ENCODE results near the gene OSBPL10.
A peak's percentile ranks its signal among the peaks of the same experiment; 100 is the strongest.

The OSBPL10 gene

GRCh38 chr3:31880482-31881078, 100.5 kb downstream of the OSBPL10 start:
- TF ChIP-seq, protein P1, sequence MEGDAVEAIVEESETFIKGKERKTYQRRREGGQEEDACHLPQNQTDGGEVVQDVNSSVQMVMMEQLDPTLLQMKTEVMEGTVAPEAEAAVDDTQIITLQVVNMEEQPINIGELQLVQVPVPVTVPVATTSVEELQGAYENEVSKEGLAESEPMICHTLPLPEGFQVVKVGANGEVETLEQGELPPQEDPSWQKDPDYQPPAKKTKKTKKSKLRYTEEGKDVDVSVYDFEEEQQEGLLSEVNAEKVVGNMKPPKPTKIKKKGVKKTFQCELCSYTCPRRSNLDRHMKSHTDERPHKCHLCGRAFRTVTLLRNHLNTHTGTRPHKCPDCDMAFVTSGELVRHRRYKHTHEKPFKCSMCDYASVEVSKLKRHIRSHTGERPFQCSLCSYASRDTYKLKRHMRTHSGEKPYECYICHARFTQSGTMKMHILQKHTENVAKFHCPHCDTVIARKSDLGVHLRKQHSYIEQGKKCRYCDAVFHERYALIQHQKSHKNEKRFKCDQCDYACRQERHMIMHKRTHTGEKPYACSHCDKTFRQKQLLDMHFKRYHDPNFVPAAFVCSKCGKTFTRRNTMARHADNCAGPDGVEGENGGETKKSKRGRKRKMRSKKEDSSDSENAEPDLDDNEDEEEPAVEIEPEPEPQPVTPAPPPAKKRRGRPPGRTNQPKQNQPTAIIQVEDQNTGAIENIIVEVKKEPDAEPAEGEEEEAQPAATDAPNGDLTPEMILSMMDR (IDR thresholded peaks at IDR 0.05; ENCODE audit: low read length) = no peak
- no peak for TF ChIP-seq EZH2 (IDR thresholded peaks at IDR 0.05; ENCODE audit: borderline replicate concordance, low read length)
- no peak overlapping the region; the same call in 1 of the 2 replicates for H3K9ac ChIP-seq (ENCODE audit: low read length)
- H3K27me3 ChIP-seq (ENCODE audit: insufficient read depth, low read length) = no peaks in the 10 kb centered on the region
- H3K4me1 ChIP-seq (ENCODE audit: insufficient read depth, low read length, severe bottlenecking) = peaks cover 100% of the 10 kb centered on the region
- H2AFZ ChIP-seq (ENCODE audit: low read length) = no peak overlapping the region
- H4K20me1 ChIP-seq (ENCODE audit: insufficient read depth, low read length) = no peaks in the 10 kb centered on the region
- H3K27ac ChIP-seq (ENCODE audit: low read depth, low read length, poor library complexity, severe bottlenecking) = peak overlapping the region; percentile 92
- H3K4me3 ChIP-seq (ENCODE audit: low read depth, low read length, poor library complexity, severe bottlenecking) = no peak overlapping the region
- no peaks in the 10 kb centered on the region for H3K9me3 ChIP-seq (ENCODE audit: low read length)
- H3K4me2 ChIP-seq (ENCODE audit: low read length) = no peak overlapping the region; the same call in 1 of the 2 replicates
- no peaks in the 10 kb centered on the region for H3K9me2 ChIP-seq (ENCODE audit: low read depth, low read length)
- peaks cover 7% of the 10 kb centered on the region; the same call in 1 of the 2 replicates for H3F3A ChIP-seq (ENCODE audit: insufficient read depth, low read length)
- H3K79me2 ChIP-seq (ENCODE audit: insufficient read depth, low read length) = peaks cover 22% of the 10 kb centered on the region
- H3K36me3 ChIP-seq (ENCODE audit: insufficient read depth, low read length) = peaks cover 26% of the 10 kb centered on the region; the same call in 1 of the 2 replicates

DNA sequence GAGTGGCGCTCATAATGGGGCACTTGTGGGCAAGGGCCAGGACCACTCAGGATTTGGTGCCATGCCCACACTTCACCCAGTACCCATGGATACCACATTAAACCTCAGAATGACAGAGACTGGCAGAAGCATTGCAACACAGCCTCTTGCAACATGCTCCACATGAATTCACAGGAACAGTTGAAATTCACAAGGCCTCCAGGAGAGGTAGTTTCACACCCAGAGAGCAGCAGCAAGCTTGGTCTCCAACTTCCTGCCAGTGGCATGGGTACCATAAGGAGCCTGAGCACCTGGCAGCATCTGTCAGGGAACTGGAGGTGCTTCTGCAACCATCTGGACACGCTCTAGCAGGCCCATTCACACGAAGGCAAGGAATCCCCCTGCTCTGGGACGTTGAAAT, 101.0 kb downstream of the OSBPL10 start:
- Histone ChIP-seq H4K20me1 (ENCODE audit: insufficient read depth, low read length) (no peaks in the 10 kb centered on the region), H3K9me3 (ENCODE audit: low read length) (no peaks in the 10 kb centered on the region), H3K9ac (ENCODE audit: low read length) (peak overlapping the region; percentile 8; the same call in 1 of the 2 replicates), H3K9me2 (ENCODE audit: low read depth, low read length) (no peaks in the 10 kb centered on the region), H3K4me1 (ENCODE audit: insufficient read depth, low read length, severe bottlenecking) (peaks cover 100% of the 10 kb centered on the region), H3K36me3 (ENCODE audit: insufficient read depth, low read length) (peaks cover 32% of the 10 kb centered on the region; the same call in 1 of the 2 replicates), H3K79me2 (ENCODE audit: insufficient read depth, low read length) (peaks cover 28% of the 10 kb centered on the region), H3K27ac (ENCODE audit: low read depth, low read length, poor library complexity, severe bottlenecking) (peak overlapping the region; percentile 92), H2AFZ (ENCODE audit: low read length) (no peak overlapping the region), H3K4me3 (ENCODE audit: low read depth, low read length, poor library complexity, severe bottlenecking) (no peak overlapping the region), H3F3A (ENCODE audit: insufficient read depth, low read length) (peaks cover 7% of the 10 kb centered on the region; the same call in 1 of the 2 replicates), H3K27me3 (ENCODE audit: insufficient read depth, low read length) (no peaks in the 10 kb centered on the region), H3K4me2 (ENCODE audit: low read length) (no peak overlapping the region; the same call in 1 of the 2 replicates)
- TF ChIP-seq EZH2 (IDR thresholded peaks at IDR 0.05; ENCODE audit: borderline replicate concordance, low read length) = no peak
- TF ChIP-seq, protein P1 (IDR thresholded peaks at IDR 0.05; ENCODE audit: low read length) = peak; percentile 19; the same call in 1 of the 2 replicates

- Histone ChIP-seq H3K4me1 (ENCODE audit: insufficient read depth, low read length, severe bottlenecking) (peaks cover 100% of the 10 kb centered on the region), H3K4me2 (ENCODE audit: low read length) (no peak overlapping the region; the same call in 1 of the 2 replicates), H3F3A (ENCODE audit: insufficient read depth, low read length) (peaks cover 7% of the 10 kb centered on the region; the same call in 1 of the 2 replicates), H3K9ac (ENCODE audit: low read length) (peak overlapping the region; percentile 8; the same call in 1 of the 2 replicates), H3K27me3 (ENCODE audit: insufficient read depth, low read length) (no peaks in the 10 kb centered on the region), H3K4me3 (ENCODE audit: low read depth, low read length, poor library complexity, severe bottlenecking) (no peak overlapping the region), H3K9me2 (ENCODE audit: low read depth, low read length) (no peaks in the 10 kb centered on the region), H3K27ac (ENCODE audit: low read depth, low read length, poor library complexity, severe bottlenecking) (peak overlapping the region; percentile 92), H3K9me3 (ENCODE audit: low read length) (no peaks in the 10 kb centered on the region), H3K79me2 (ENCODE audit: insufficient read depth, low read length) (peaks cover 32% of the 10 kb centered on the region), H4K20me1 (ENCODE audit: insufficient read depth, low read length) (no peaks in the 10 kb centered on the region), H3K36me3 (ENCODE audit: insufficient read depth, low read length) (peaks cover 38% of the 10 kb centered on the region; the same call in 1 of the 2 replicates), H2AFZ (ENCODE audit: low read length) (no peak overlapping the region)
- no peak for TF ChIP-seq EZH2 (IDR thresholded peaks at IDR 0.05; ENCODE audit: borderline replicate concordance, low read length)
- TF ChIP-seq, protein P1 (IDR thresholded peaks at IDR 0.05; ENCODE audit: low read length) = no peak
These were observed 101.7 kb downstream of the OSBPL10 start for GRCh38 chr3:31879365-31879764.

All from OCI-LY1 (cell line).